Measurements from ENCODE around the gene OR7G2.

- TF ChIP-seq, protein P1, sequence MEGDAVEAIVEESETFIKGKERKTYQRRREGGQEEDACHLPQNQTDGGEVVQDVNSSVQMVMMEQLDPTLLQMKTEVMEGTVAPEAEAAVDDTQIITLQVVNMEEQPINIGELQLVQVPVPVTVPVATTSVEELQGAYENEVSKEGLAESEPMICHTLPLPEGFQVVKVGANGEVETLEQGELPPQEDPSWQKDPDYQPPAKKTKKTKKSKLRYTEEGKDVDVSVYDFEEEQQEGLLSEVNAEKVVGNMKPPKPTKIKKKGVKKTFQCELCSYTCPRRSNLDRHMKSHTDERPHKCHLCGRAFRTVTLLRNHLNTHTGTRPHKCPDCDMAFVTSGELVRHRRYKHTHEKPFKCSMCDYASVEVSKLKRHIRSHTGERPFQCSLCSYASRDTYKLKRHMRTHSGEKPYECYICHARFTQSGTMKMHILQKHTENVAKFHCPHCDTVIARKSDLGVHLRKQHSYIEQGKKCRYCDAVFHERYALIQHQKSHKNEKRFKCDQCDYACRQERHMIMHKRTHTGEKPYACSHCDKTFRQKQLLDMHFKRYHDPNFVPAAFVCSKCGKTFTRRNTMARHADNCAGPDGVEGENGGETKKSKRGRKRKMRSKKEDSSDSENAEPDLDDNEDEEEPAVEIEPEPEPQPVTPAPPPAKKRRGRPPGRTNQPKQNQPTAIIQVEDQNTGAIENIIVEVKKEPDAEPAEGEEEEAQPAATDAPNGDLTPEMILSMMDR (IDR thresholded peaks at IDR 0.05): no peak
- no peak for TF ChIP-seq POLR2AphosphoS5 (IDR thresholded peaks at IDR 0.05)
Observed at GRCh38 chr19:9128171-9128570, 20.9 kb upstream of the OR7G2 start.
